Measurements from ENCODE around the gene SUPT16H. TPM values are rescaled to one million over a fixed set of nuclear protein-coding genes. Genes with fewer than 3 reads are reported as not detected.

Gene SUPT16H
- total RNA-seq, 1 experiment from 2014 or later = 210 TPM

DNA sequence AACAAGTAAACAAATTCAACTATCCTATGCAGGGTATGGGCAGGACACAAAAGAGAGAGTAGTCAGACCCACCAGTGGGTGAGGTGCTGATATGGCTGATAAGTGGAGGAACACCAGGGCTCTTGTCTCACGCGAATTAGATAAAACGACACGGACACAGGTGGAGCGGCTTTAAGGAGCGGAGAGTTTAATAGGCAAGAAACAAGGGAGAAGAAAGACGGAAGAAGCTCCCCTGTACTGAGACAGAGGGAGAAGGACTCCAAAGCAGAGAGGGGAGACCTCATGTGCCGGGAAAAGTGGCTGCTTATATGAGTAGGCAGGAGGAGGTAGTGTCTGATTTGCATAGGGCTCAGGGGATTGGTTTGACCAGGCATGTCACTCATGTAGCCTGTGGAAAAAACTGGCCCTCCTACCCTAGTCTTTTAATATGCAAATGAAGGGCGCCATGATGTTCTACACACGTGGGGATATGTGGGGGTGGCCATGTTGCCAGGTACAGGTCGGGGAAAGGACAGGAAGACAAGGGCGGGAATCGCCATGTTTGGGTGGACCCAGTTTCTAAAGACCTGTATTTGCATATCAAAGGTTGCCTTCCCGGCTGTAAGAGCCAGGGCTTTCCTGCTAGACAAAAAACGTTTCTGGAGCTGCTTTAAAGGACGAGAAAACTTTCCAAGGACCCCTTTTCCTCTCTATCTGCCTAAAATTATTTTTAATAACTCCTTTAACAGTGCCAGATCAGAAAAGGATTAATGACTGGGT lies 75.2 kb downstream of the SUPT16H start:
- Mint-ChIP-seq H3K27ac (peak overlapping the region; percentile 98 to 99 (median 99)), H3K9me3 (no peaks in the 10 kb centered on the region), H3K36me3 (ENCODE audit: insufficient read depth in 1 of 3, low read depth in 3 of 3) (no peaks in the 10 kb centered on the region), H3K4me1 (peaks cover 26 to 30% of the 10 kb centered on the region in 2 experiments), H3K4me3 (peak overlapping the region; percentile 72 to 85), H3K27me3 (ENCODE audit: low read depth) (no peaks in the 10 kb centered on the region)
- peak overlapping the region; percentile 93 for H3K18ac ChIP-seq (ENCODE audit: insufficient read length, low read depth, low read length)
- no peaks in the 10 kb centered on the region for H3K79me1 ChIP-seq (ENCODE audit: insufficient read depth, low read depth, low read length, poor library complexity, severe bottlenecking)
- TF ChIP-seq, protein P1, sequence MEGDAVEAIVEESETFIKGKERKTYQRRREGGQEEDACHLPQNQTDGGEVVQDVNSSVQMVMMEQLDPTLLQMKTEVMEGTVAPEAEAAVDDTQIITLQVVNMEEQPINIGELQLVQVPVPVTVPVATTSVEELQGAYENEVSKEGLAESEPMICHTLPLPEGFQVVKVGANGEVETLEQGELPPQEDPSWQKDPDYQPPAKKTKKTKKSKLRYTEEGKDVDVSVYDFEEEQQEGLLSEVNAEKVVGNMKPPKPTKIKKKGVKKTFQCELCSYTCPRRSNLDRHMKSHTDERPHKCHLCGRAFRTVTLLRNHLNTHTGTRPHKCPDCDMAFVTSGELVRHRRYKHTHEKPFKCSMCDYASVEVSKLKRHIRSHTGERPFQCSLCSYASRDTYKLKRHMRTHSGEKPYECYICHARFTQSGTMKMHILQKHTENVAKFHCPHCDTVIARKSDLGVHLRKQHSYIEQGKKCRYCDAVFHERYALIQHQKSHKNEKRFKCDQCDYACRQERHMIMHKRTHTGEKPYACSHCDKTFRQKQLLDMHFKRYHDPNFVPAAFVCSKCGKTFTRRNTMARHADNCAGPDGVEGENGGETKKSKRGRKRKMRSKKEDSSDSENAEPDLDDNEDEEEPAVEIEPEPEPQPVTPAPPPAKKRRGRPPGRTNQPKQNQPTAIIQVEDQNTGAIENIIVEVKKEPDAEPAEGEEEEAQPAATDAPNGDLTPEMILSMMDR (conservative IDR thresholded peaks at IDR 0.05) = no peak
- peaks cover 3% of the 10 kb centered on the region for H3K23me2 ChIP-seq (ENCODE audit: insufficient read length, low read depth, low read length, poor library complexity, severe bottlenecking)
- 0 out of 2 replicates have a peak, but pooled peaks cover 2% of the 10 kb centered on the region for H3K4me1 ChIP-seq (ENCODE audit: insufficient read depth, low read length)
- H3K9me3 ChIP-seq (ENCODE audit: control insufficient read depth, low read depth, low read length) = no peaks in the 10 kb centered on the region
- peak overlapping the region; percentile 89 for H3K9ac ChIP-seq (ENCODE audit: extremely low read depth, insufficient read length, low read length)
- no peak overlapping the region for H2AFZ ChIP-seq (ENCODE audit: low read length)
- H3K23ac ChIP-seq (ENCODE audit: insufficient read length, low read depth, low read length) = no peak overlapping the region
- H2BK120ac ChIP-seq (ENCODE audit: low read depth, low read length, poor library complexity, severe bottlenecking) = peak overlapping the region; percentile 44
- no peak overlapping the region for H2BK15ac ChIP-seq (ENCODE audit: low read depth, low read length)
- H2AK5ac ChIP-seq (ENCODE audit: insufficient read length, low read length) = no peak overlapping the region
- H4K5ac ChIP-seq (ENCODE audit: insufficient read length, low read depth, low read length) = peak overlapping the region; percentile 98
- peak overlapping the region; percentile 89 for H3K27ac ChIP-seq (ENCODE audit: insufficient read length, low read depth, low read length)
- WGBS (ENCODE audit: extremely low coverage, insufficient read length, low lambda C conversion rate) = no CpG with 5 or more reads among the region's 16 CpGs
- H4K20me1 ChIP-seq (ENCODE audit: control insufficient read depth, insufficient read depth, insufficient read length) = no peaks in the 10 kb centered on the region
- no peak overlapping the region for H4K8ac ChIP-seq (replicated peaks; ENCODE audit: insufficient read length, low read depth, low read length)
- H3K14ac ChIP-seq (ENCODE audit: insufficient read depth, low read length) = peak overlapping the region; percentile 96; the same call in 1 of the 2 replicates
- H2BK12ac ChIP-seq (ENCODE audit: insufficient read length, low read depth, low read length) = peak overlapping the region; percentile 85
- no peak overlapping the region for H4K91ac ChIP-seq (ENCODE audit: insufficient read length, low read depth, low read length)
- no peak overlapping the region for H3K56ac ChIP-seq (ENCODE audit: insufficient read length, low read depth, low read length)
- no peak overlapping the region for H2BK20ac ChIP-seq (ENCODE audit: low read depth, low read length, poor library complexity, severe bottlenecking)
- no peak overlapping the region; the same call in 1 of the 2 replicates for H3K4ac ChIP-seq (ENCODE audit: low read depth, low read length)
- peak; percentile 99 for DNase-seq
- H3K4me2 ChIP-seq (ENCODE audit: insufficient read depth, insufficient read length, low read length) = peak overlapping the region; percentile 90
- H3K27me3 ChIP-seq (ENCODE audit: insufficient read depth, low read length) = no peaks in the 10 kb centered on the region
- peak overlapping the region; percentile 57 for H3T11ph ChIP-seq (ENCODE audit: low read length)
- H3K79me2 ChIP-seq (ENCODE audit: insufficient read depth, low read length) = no peaks in the 10 kb centered on the region
- H2BK5ac ChIP-seq (ENCODE audit: insufficient read length, low read length) = peak overlapping the region; percentile 93
